Activated CD8-positive, alpha-beta T cell treated with anti-CD3 and anti-CD28 coated beads for 36 hours (primary cell): Measurements from ENCODE around the gene C6orf52. TPM values are rescaled to one million over a fixed set of nuclear protein-coding genes. Genes with fewer than 3 reads are reported as not detected.

Experiments used
- ATAC-seq: fragments of 200-7000 bp; cut with Tn5 transposase; one replicate; pipeline ENCODE4 v1.10.0; 2021; ENCODE audit warnings: mild to moderate bottlenecking, moderate library complexity
- CTCF ChIA-PET: fragments of 350-600 bp; sonication (Branson Sonifier 250); formaldehyde crosslinking; loops from one replicate; lab custom pipeline; 2021; ENCODE audit warnings: antibody characterized with exemption; lab: Charles Lee
- POLR2A ChIA-PET: fragments of 350-600 bp; sonication (Branson Sonifier 250); formaldehyde crosslinking; loops from one replicate; lab custom pipeline; 2021; ENCODE audit warnings: antibody characterized with exemption; lab: Charles Lee
- DNase-seq: peaks from one replicate; pipeline ENCODE4 v3.0.0-alpha.2; 2020
- H3K27ac Mint-ChIP-seq: one replicate; pipeline ENCODE4 v1.8.0; 2021; ENCODE audit warnings: mild to moderate bottlenecking, mixed read lengths
- H3K27me3 Mint-ChIP-seq: one replicate; pipeline ENCODE4 v1.8.0; 2021; ENCODE audit warnings: mixed read lengths
- H3K36me3 Mint-ChIP-seq: one replicate; pipeline ENCODE4 v1.8.0; 2021; ENCODE audit warnings: low read depth, mixed read lengths
- H3K4me1 Mint-ChIP-seq: one replicate; pipeline ENCODE4 v1.8.0; 2021; ENCODE audit warnings: low read depth, mixed read lengths
- H3K4me3 Mint-ChIP-seq: one replicate; pipeline ENCODE4 v1.8.0; 2021; ENCODE audit warnings: mild to moderate bottlenecking, moderate library complexity, mixed read lengths
- H3K9me3 Mint-ChIP-seq: one replicate; pipeline ENCODE4 v1.8.0; 2021; ENCODE audit warnings: mixed read lengths
- intact Hi-C: fragments of 100-400 bp; cut with micrococcal nuclease; formaldehyde crosslinking; loops from one replicate; pipeline ENCODE4 v1.10.0; 2022
- total RNA-seq, 2 experiments: library from RNA; stranded (reverse); gene quantifications; one replicate each; pipeline ENCODE4 v1.2.3, GENCODE V29; 2021
- TF ChIP-seq, protein P1 (sequence below): fragments of 200-600 bp; IDR thresholded peaks from one replicate; pipeline ENCODE4 v1.8.0; 2022; ENCODE audit warnings: antibody characterized with exemption, mild to moderate bottlenecking

The C6orf52 gene
- total RNA-seq, 2 experiments from 2014 or later = 2.6 to 3.3 TPM

DNA sequence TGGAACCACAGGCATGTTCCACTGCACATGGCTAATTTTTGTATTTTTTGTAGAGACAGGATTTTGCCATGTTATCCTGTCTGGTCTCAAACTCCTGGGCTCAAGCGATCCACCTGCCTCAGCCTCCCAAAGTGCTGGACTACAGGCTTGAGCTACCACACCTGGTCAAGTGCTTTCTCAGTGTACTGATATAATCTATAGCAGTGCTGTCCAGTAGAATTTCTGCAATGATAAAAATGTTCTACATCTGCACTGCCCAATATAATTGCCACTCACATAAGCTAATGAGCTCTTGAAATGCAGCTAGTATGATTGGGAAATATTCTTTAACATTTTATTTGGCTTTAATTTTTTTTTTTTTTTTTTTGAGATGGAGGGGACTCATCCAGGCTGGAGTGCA is 64.2 kb downstream of the C6orf52 start:
- H3K9me3 Mint-ChIP-seq = no peaks in the 10 kb centered on the region
- DNase-seq (no peak), ATAC-seq (no peak)
- ChIA-PET POLR2A (no interaction called here), CTCF (no interaction called here)
- no peak overlapping the region for H3K4me3 Mint-ChIP-seq
- H3K4me1 Mint-ChIP-seq = peaks cover 5% of the 10 kb centered on the region
- no peak overlapping the region for H3K27ac Mint-ChIP-seq
- TF ChIP-seq, protein P1, sequence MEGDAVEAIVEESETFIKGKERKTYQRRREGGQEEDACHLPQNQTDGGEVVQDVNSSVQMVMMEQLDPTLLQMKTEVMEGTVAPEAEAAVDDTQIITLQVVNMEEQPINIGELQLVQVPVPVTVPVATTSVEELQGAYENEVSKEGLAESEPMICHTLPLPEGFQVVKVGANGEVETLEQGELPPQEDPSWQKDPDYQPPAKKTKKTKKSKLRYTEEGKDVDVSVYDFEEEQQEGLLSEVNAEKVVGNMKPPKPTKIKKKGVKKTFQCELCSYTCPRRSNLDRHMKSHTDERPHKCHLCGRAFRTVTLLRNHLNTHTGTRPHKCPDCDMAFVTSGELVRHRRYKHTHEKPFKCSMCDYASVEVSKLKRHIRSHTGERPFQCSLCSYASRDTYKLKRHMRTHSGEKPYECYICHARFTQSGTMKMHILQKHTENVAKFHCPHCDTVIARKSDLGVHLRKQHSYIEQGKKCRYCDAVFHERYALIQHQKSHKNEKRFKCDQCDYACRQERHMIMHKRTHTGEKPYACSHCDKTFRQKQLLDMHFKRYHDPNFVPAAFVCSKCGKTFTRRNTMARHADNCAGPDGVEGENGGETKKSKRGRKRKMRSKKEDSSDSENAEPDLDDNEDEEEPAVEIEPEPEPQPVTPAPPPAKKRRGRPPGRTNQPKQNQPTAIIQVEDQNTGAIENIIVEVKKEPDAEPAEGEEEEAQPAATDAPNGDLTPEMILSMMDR = no peak
- no peaks in the 10 kb centered on the region for H3K27me3 Mint-ChIP-seq
- H3K36me3 Mint-ChIP-seq = no peaks in the 10 kb centered on the region
- intact Hi-C loops = no loop called here

DNA sequence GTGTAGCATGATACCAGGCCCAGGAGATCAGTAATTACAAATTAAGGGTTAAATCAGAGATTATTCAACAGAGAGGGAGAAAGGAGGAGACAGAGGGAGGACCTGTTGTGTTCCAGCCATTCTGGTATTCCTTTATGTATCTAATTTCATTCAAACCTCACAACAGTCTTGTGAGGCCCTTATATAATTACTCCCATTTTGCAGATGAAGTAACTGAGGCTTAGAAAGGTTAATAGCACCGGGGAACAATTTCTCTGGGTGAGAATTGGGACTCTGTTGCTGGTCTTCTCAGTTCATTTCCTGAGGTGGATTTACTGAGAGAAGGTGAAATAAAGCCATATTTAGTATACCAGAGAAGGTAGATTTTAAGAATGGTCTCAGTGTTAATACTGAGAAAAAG is 66.6 kb downstream of the C6orf52 start:
- Mint-ChIP-seq H3K27ac (no peak overlapping the region), H3K9me3 (peaks cover 4% of the 10 kb centered on the region), H3K36me3 (peaks cover 14% of the 10 kb centered on the region), H3K4me1 (no peaks in the 10 kb centered on the region), H3K27me3 (no peaks in the 10 kb centered on the region), H3K4me3 (no peak overlapping the region)
- ChIA-PET CTCF (no interaction called here), POLR2A (no interaction called here)
- no peak for DNase-seq
- TF ChIP-seq, protein P1 = no peak
- intact Hi-C loops = no loop called here
- no peak for ATAC-seq

DNA sequence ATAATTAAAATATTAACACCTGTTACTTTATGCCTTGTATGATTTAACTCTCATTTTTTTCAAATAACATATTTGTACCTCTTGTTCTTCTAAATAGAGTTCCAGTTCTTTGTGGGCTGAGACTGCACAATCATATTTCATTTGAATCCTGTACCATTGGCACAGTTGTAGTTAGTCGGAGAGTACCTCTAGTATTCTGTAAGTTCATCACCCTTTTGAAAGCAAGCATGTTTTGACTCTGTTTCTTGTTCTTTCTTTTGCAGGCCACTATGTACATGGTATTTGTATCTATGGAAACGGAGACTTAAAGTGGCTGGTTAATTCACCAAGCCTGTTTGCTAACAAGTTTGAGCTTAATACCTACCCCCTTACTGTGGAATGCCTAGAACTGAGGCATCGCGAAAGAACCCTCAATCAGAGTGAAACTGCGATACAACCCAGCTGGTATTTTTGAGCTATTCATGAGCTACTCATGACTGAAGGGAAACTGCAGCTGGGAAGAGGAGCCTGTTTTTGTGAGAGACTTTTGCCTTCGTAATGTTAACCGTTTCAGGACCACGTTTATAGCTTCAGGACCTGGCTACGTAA is 68.2 kb downstream of the C6orf52 start:
- no peak overlapping the region for H3K27ac Mint-ChIP-seq
- DNase-seq = no peak
- ATAC-seq = no peak
- H3K4me1 Mint-ChIP-seq = no peaks in the 10 kb centered on the region
- peaks cover 18% of the 10 kb centered on the region for H3K36me3 Mint-ChIP-seq
- POLR2A ChIA-PET = no interaction called here
- H3K27me3 Mint-ChIP-seq = no peaks in the 10 kb centered on the region
- no peak overlapping the region for H3K4me3 Mint-ChIP-seq
- TF ChIP-seq, protein P1 = no peak
- peaks cover 4% of the 10 kb centered on the region for H3K9me3 Mint-ChIP-seq
- CTCF ChIA-PET = no interaction called here
- intact Hi-C loops = no loop called here

DNA sequence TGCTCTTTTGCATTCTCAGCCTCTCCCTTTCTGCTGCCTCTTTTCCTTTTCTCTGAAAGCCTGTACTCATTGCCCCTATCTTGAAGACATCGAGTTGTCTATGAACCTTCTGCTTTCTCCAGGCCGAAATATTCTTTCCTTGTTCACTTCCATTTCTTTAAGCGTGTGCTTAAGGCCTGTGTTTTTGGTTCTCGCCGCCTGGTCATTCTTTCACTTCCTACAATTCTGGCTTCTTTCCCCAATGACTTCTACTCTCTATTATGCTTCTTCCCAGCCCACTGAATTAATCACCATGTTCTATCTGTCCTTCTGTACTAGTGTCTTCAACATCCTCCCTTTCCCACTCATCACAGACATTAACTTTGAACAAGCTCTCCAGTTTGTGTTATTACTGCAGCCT is 69.6 kb downstream of the C6orf52 start:
- Mint-ChIP-seq H3K36me3 (peaks cover 18% of the 10 kb centered on the region), H3K4me1 (no peaks in the 10 kb centered on the region), H3K4me3 (no peak overlapping the region), H3K9me3 (peaks cover 4% of the 10 kb centered on the region), H3K27ac (no peak overlapping the region), H3K27me3 (no peaks in the 10 kb centered on the region)
- TF ChIP-seq, protein P1 = no peak
- POLR2A ChIA-PET = interaction anchor here (0.6 kb wide), 1 partner anchor 90 kb away, joined by 3 read pairs; no protein-coding TSS in a partner anchor
- CTCF ChIA-PET = no interaction called here
- DNase-seq (no peak), ATAC-seq (no peak)
- intact Hi-C loops = no loop called here

DNA sequence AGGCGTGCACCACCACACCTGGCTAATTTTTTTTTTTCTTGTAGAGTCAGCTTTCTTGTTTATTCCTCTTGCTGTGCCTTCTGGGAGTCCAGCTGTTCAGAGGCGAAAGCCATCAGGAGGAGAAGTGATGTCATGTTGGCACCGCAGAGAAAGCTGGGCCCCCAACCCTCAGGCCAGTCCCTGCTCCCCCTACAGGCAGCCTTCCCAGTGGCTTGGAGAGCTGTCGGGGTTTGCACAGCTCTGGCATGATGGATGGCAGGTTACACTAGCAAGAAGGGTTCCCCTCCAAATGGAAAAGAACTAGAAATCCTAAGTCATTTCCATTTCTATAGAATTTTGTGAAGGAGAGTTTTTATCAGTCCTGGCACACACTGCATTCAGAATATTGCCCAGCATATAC is 72.6 kb downstream of the C6orf52 start:
- ChIA-PET POLR2A (no interaction called here), CTCF (no interaction called here)
- DNase-seq (no peak), ATAC-seq (no peak)
- peaks cover 4% of the 10 kb centered on the region for H3K9me3 Mint-ChIP-seq
- TF ChIP-seq, protein P1 = no peak
- intact Hi-C loops = no loop called here
- H3K27ac Mint-ChIP-seq = no peak overlapping the region
- H3K4me3 Mint-ChIP-seq = no peak overlapping the region
- peaks cover 18% of the 10 kb centered on the region for H3K36me3 Mint-ChIP-seq
- H3K4me1 Mint-ChIP-seq = no peaks in the 10 kb centered on the region
- no peaks in the 10 kb centered on the region for H3K27me3 Mint-ChIP-seq

Other genes with a start within 250 kb of the C6orf52 start
- 1 to 10 TPM; 2.3 to 2.7 TPM for gene GCNT2, start 173.3 kb downstream of the C6orf52 start, total RNA-seq
- 10 to 100 TPM; 34.2 to 35.5 TPM for gene PAK1IP1, start 356 bp upstream of the C6orf52 start, total RNA-seq
- 10 to 100 TPM; 60.1 to 62.0 TPM for gene TMEM14C, start 28.5 kb upstream of the C6orf52 start, total RNA-seq
- 10 to 100 TPM; 92.1 to 94.2 TPM for gene TMEM14B, start 53.2 kb upstream of the C6orf52 start, total RNA-seq
- under 1 TPM; 0.27 to 0.32 TPM for gene MAK, start 143.9 kb upstream of the C6orf52 start, total RNA-seq
- not detected for gene GCM2, start 187.4 kb upstream of the C6orf52 start, total RNA-seq
- under 1 TPM in 1 of 2 experiments, not detected in 1; 0.32 TPM for gene SYCP2L, start 192.4 kb upstream of the C6orf52 start, total RNA-seq